Mucosa of descending colon (tissue), 3 donors: ENCODE data around the gene HTRA2. TPM values are rescaled to one million over a fixed set of nuclear protein-coding genes. Genes with fewer than 3 reads are reported as not detected.

Experiments
- ATAC-seq: fragments of 200-7000 bp; cut with Tn5 transposase; one replicate; pipeline ENCODE4 v1.9.1; 2020; ENCODE audit warnings: mild to moderate bottlenecking, moderate library complexity
- DNase-seq, 3 donors: peaks; one replicate each; pipeline ENCODE4 v3.0.0-alpha.2; 2020
- H3K36me3 ChIP-seq: fragments of 200-600 bp; one replicate; pipeline ENCODE4 v1.8.0; 2021; ENCODE audit warnings: low read depth, mild to moderate bottlenecking
- H3K4me1 ChIP-seq: fragments of 200-600 bp; one replicate; pipeline ENCODE4 v1.8.0; 2021; ENCODE audit warnings: low read depth, mild to moderate bottlenecking
- H3K4me3 ChIP-seq: fragments of 200-600 bp; one replicate; pipeline ENCODE4 v1.8.0; 2021; ENCODE audit warnings: mild to moderate bottlenecking
- H3K9me3 ChIP-seq: fragments of 200-600 bp; one replicate; pipeline ENCODE4 v1.8.0; 2021; ENCODE audit warnings: mild to moderate bottlenecking
- intact Hi-C, 2 donors: fragments of 100-400 bp; cut with DNase I in 1 of 2; cut with micrococcal nuclease in 1 of 2; formaldehyde crosslinking; loops; one replicate each; pipeline versions ENCODE4 v1.11.0 to v1.11.1; 2022; cut with DNase I, micrococcal nuclease
- total RNA-seq, 3 donors: library from RNA; stranded (reverse); fragmentation: NEBNext Ultra II Directional in 2 of 3; extraction: Animal tissue kit (Norgen Biotek cat#: 25700) in 2 of 3; gene quantifications; one replicate each; pipeline versions ENCODE4 v1.2.1 to v1.2.4, GENCODE V29; 2021 to 2023
- TF ChIP-seq, protein P1 (sequence below): fragments of 200-600 bp; IDR thresholded peaks from one replicate; pipeline ENCODE4 v1.8.0; 2022; ENCODE audit warnings: antibody characterized with exemption, mild to moderate bottlenecking
- donor health status: DM: no; HTN: no; CAD: no; lungs with moderate emphysema.
- donor health status: DM: no; HTN: no; CAD: no.
- donor health status: DM: no; HTN: yes; CAD: no.

Gene HTRA2
- total RNA-seq, 3 donors from 2014 or later = 22.2 to 37.1 (median 23.3) TPM

DNA sequence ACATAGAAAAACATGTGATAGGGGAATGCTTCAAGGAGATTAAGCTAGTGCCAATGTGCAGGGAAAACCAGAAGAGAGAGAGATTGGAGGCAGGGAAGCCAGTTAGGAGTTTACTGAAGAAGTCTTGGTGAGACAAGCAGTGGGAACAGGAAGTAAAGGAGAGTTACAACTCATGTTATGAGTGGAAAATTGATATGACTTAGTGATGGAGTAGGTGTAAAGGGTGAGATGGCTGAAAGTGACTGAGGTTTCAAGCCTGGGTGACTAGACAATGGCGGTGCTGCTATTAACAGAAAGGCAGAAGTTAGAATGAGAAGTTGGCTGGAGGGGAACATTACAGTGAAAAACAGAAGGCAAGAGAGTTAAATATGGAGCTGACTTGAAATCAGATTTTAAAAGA, 41.3 kb downstream of the HTRA2 start:
- TF ChIP-seq, protein P1, sequence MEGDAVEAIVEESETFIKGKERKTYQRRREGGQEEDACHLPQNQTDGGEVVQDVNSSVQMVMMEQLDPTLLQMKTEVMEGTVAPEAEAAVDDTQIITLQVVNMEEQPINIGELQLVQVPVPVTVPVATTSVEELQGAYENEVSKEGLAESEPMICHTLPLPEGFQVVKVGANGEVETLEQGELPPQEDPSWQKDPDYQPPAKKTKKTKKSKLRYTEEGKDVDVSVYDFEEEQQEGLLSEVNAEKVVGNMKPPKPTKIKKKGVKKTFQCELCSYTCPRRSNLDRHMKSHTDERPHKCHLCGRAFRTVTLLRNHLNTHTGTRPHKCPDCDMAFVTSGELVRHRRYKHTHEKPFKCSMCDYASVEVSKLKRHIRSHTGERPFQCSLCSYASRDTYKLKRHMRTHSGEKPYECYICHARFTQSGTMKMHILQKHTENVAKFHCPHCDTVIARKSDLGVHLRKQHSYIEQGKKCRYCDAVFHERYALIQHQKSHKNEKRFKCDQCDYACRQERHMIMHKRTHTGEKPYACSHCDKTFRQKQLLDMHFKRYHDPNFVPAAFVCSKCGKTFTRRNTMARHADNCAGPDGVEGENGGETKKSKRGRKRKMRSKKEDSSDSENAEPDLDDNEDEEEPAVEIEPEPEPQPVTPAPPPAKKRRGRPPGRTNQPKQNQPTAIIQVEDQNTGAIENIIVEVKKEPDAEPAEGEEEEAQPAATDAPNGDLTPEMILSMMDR = no peak
- no peaks in the 10 kb centered on the region for H3K9me3 ChIP-seq
- DNase-seq = no peak
- intact Hi-C loops = no loop called here
- no peak overlapping the region for H3K4me3 ChIP-seq
- H3K36me3 ChIP-seq = no peaks in the 10 kb centered on the region
- no peaks in the 10 kb centered on the region for H3K4me1 ChIP-seq
- peak; percentile 27 for ATAC-seq

DNA sequence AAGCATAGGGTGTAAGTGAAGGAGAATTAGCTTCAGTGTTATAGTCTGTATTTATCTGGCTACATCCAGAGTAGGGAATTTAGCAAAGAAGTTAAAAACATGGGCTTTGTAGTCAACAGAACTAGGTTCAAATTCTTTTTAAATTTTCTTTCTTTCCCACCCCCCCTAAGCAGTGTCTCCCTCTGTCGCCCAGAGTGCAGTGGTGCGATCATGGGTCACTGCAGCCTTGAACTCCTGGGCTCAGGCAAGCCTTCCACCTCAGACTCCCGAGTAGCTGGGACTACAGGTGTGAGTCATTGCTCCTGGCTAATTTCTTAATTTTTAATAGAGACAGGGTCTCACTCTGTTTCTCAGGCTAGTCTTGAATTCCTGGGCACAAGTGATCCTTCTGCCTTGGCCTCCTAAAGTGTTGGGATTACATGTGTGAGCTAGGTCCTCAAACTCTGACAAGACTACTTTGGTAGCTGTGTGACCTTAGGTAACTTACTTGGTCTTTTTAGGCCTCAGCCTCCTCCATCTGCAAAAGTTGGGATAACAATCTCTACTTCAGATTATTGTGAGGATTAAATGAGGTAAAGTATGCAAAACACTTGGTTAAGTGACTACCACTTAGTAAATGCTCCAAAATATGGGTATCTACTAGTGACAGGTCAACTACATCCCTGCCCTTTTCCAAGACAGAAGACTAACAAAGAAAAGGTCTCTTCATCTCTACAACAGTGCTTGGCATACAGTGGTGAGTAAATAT, 42.6 kb downstream of the HTRA2 start:
- no peaks in the 10 kb centered on the region for H3K4me1 ChIP-seq
- intact Hi-C loops = no loop called here
- no peak overlapping the region for H3K4me3 ChIP-seq
- no peaks in the 10 kb centered on the region for H3K36me3 ChIP-seq
- DNase-seq (no peak), ATAC-seq (no peak)
- TF ChIP-seq, protein P1 = no peak
- H3K9me3 ChIP-seq = no peaks in the 10 kb centered on the region

DNA sequence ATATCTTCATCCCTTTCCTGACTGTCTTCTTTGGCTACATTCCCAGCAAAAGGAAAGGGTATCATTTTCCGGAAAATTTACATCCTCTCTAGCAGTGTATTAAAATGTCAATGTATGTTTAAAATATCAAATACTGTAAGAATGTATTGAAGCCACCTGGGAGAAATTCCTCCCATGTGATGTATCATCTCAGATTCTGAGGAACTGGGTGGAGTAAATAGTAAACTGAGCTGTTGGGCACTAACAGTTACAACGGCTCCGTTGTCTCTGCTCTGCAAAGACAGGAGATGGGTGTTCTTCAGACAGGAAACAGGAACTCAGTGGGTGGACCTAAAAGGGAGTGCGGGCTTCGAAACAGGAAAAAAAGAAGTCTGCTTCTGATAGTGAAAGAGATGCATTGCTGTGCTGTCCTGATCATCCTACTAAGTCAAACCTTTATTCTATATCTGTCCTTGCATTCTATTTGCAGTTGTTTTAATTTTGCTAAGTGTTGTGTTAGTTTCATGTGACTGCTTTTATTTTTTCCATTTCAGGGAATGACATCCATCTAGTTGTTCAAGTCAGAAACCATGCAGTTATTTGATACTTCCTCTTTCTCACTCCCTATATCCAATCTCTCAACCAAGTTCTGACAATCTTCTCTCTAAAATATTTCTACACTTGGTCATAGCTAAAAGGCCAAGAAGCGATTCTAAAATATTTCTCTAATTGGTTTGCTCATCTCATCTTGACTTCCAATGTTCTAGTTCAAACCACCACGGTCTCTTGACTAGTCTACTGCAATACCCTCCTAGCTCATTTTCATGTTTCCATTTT, 44.2 kb downstream of the HTRA2 start:
- H3K4me1 ChIP-seq = no peaks in the 10 kb centered on the region
- TF ChIP-seq, protein P1 = no peak
- peak; percentile 60 for ATAC-seq
- no peak for DNase-seq
- H3K9me3 ChIP-seq = no peaks in the 10 kb centered on the region
- H3K36me3 ChIP-seq = no peaks in the 10 kb centered on the region
- intact Hi-C loops = no loop called here
- no peak overlapping the region for H3K4me3 ChIP-seq

DNA sequence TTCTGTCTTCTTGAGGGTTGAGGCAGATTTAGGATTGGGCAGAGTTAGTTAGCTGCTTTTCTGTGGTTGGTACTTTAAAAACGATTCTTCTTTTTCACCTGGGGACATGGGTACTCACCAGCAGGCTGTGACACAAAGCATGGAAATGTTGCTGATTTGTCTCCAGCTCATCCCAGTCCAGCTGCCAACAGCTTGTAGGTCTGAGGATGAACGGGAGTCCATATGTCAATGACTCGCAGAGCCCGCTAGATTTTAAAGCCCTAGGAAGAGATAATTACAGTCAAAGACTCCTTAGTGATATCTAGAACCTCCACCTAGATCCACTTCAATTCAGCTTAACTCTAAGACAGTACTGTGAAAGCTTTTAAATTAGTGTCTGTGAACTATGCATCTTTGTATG, 45.6 kb downstream of the HTRA2 start:
- no peak overlapping the region for H3K4me3 ChIP-seq
- intact Hi-C loops = no loop called here
- no peaks in the 10 kb centered on the region for H3K4me1 ChIP-seq
- H3K36me3 ChIP-seq = no peaks in the 10 kb centered on the region
- TF ChIP-seq, protein P1 = no peak
- no peaks in the 10 kb centered on the region for H3K9me3 ChIP-seq
- no peak for ATAC-seq
- no peak for DNase-seq

DNA sequence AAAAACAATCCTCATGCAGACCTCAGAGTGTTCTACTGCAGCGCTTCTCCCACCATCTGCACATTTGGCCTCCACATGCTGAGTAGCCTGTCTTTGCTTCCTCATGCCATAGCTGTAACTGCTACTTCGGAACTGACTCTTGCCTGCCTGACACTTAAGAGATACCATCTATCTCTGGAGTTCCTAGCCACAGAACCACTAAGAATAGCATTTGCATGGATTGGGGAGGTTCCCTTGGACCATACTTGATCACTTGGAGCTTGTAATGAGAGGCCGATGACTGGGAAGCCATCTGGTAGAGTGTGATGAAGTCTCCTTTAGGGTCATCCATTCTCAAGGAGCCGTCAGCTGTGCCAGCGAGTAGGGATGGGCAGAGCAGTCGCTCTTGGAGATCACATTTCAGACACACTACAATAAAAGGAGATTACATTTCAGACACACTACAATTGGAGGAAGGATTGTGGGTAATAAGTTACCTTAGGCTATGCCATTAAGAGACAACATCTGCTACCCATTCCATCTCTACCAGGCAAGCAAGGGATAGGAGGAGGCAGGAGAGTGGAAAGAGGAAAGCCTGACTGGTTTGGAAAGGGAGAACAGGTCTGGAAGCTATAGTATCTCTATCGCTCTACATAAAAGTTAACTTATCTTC, 46.6 kb downstream of the HTRA2 start:
- H3K4me3 ChIP-seq = no peak overlapping the region
- no peaks in the 10 kb centered on the region for H3K4me1 ChIP-seq
- TF ChIP-seq, protein P1 = no peak
- no peaks in the 10 kb centered on the region for H3K9me3 ChIP-seq
- H3K36me3 ChIP-seq = no peaks in the 10 kb centered on the region
- ATAC-seq (no peak), DNase-seq (no peak)
- intact Hi-C loops = no loop called here
